Activated CD4-positive, alpha-beta T cell treated with anti-CD3 and anti-CD28 coated beads, Interleukin-2, amount 10 ng/mL, durations not matched to agents 7 days and 5 days (primary cell): ENCODE results near the gene TUSC1. TPM values are rescaled to one million over a fixed set of nuclear protein-coding genes. Genes with fewer than 3 reads are reported as not detected.
A peak's percentile ranks its signal among the peaks of the same experiment; 100 is the strongest.
"Not testable (repeated sequence)": the region's sequence is repeated elsewhere in the genome, so short reads cannot be mapped to it uniquely, and the experiment has no call there.

Source experiments
- CTCF ChIA-PET: fragments of 350-600 bp; sonication (Branson Sonifier 250); formaldehyde crosslinking; loops from one replicate; lab custom pipeline; 2021; ENCODE audit warnings: antibody characterized with exemption; lab: Charles Lee
- POLR2A ChIA-PET: fragments of 350-600 bp; sonication (Branson Sonifier 250); formaldehyde crosslinking; loops from one replicate; lab custom pipeline; 2021; ENCODE audit warnings: antibody characterized with exemption; lab: Charles Lee
- DNase-seq: peaks from one replicate; pipeline ENCODE4 v3.0.0-alpha.2; 2020
- H3K27ac Mint-ChIP-seq: one replicate; pipeline ENCODE4 v1.8.0; 2021; ENCODE audit warnings: mild to moderate bottlenecking, moderate library complexity, mixed read lengths
- H3K27me3 Mint-ChIP-seq: one replicate; pipeline ENCODE4 v1.8.0; 2021; ENCODE audit warnings: mixed read lengths
- H3K36me3 Mint-ChIP-seq: one replicate; pipeline ENCODE4 v1.8.0; 2021; ENCODE audit warnings: low read depth, mixed read lengths
- H3K4me1 Mint-ChIP-seq: one replicate; pipeline ENCODE4 v1.8.0; 2021; ENCODE audit warnings: mixed read lengths
- H3K4me3 Mint-ChIP-seq: one replicate; pipeline ENCODE4 v1.8.0; 2021; ENCODE audit warnings: mild to moderate bottlenecking, moderate library complexity, mixed read lengths
- H3K9me3 Mint-ChIP-seq: one replicate; pipeline ENCODE4 v1.8.0; 2021; ENCODE audit warnings: mixed read lengths
- total RNA-seq, 2 experiments: library from RNA; stranded (reverse); gene quantifications; one replicate each; pipeline ENCODE4 v1.2.3, GENCODE V29; 2021

The TUSC1 gene
- total RNA-seq, 2 experiments from 2014 or later: 0.42 to 0.45 TPM

DNA sequence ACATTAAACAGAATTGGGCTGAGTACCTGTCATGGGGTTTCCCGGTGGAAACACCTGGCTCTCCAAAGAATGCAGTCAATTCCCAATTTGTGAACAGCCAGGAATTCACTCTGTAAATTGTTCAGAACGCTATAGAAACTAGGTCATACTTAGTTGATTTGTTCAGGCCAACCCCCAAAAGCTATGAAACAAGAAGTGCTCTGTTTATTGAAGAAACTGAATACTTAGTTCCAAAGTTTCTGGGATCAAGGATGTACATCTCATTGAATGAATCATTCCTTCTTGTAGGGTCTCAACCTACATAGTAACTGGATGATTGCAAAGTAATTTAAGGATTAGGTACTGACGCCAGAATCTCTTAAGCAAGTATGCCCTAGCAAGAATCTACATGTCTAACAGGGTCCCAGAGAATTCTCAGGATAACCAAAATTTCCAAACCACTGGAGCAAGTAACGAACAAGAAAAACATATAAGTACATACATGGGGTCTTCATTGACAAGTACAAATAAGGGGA, 659 bp upstream of the TUSC1 start:
- Mint-ChIP-seq H3K4me3 (no peak overlapping the region), H3K27ac (no peak overlapping the region), H3K36me3 (no peaks in the 10 kb centered on the region), H3K4me1 (no peaks in the 10 kb centered on the region), H3K9me3 (no peaks in the 10 kb centered on the region), H3K27me3 (peaks cover 12% of the 10 kb centered on the region)
- no peak for DNase-seq
- ChIA-PET CTCF (no interaction called here), POLR2A (no interaction called here)

GRCh38 chr9:25677301-25678146, 720 bp downstream of the TUSC1 start:
- peak overlapping the region; percentile 55 for H3K4me3 Mint-ChIP-seq
- ChIA-PET CTCF (no interaction called here), POLR2A (no interaction called here)
- no peaks in the 10 kb centered on the region for H3K9me3 Mint-ChIP-seq
- H3K36me3 Mint-ChIP-seq: no peaks in the 10 kb centered on the region
- no peak overlapping the region for H3K27ac Mint-ChIP-seq
- peaks cover 12% of the 10 kb centered on the region for H3K27me3 Mint-ChIP-seq
- peak; percentile 7 for DNase-seq
- H3K4me1 Mint-ChIP-seq: no peaks in the 10 kb centered on the region

- H3K4me3 Mint-ChIP-seq, POLR2A ChIA-PET, H3K27ac Mint-ChIP-seq, CTCF ChIA-PET, H3K4me1 Mint-ChIP-seq, DNase-seq, H3K9me3 Mint-ChIP-seq, H3K36me3 Mint-ChIP-seq: not testable (repeated sequence)
- peaks cover 12% of the 10 kb centered on the region for H3K27me3 Mint-ChIP-seq
Measured at GRCh38 chr9:25675858-25676257, 2.4 kb downstream of the TUSC1 start.

DNA sequence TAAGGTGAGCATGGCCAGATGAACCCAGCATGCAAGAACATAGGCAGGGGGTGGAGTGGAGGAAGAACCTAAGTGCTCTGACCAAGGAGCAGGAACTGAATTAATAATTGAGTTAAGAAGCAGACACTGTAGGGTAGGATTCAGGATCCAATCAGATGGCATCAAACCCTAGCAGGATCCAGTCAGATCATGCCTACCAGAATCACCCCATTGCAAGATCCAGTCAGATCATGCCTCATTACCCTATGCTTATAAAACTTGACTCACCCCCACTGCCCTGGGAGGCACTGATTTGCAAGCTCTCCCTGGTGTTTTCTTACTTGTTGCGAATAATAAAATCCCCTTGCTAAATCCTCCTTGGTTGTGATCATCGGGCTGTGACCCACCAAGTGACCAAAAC, 19.7 kb downstream of the TUSC1 start:
- H3K4me1 Mint-ChIP-seq: no peaks in the 10 kb centered on the region
- H3K4me3 Mint-ChIP-seq: no peak overlapping the region
- CTCF ChIA-PET: interaction anchor here (0.8 kb wide), 1 partner anchor 1316 kb away, joined by 8 read pairs; no protein-coding TSS in a partner anchor
- H3K9me3 Mint-ChIP-seq: peaks cover 2% of the 10 kb centered on the region
- POLR2A ChIA-PET: no interaction called here
- H3K36me3 Mint-ChIP-seq: no peaks in the 10 kb centered on the region
- H3K27me3 Mint-ChIP-seq: no peaks in the 10 kb centered on the region
- H3K27ac Mint-ChIP-seq: no peak overlapping the region
- no peak for DNase-seq

DNA sequence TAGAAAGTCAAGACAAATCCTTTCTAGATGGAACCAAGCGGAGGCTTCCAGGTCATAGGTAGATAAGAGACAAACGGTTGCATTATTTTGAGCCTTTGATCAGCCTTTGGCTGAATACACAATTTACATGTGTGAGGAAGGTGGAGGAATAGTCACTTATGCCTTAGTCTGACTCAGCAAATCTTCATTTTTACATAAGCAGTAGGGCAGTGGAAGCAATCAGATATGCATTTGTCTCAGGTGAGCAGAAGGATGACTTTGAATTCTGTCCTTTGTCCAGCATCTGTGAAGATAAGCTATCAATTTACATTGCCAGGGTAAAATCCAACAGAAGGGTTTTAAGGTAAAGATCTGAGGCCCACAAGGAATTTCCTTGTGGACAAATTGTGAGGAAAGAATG, 23.8 kb downstream of the TUSC1 start:
- no peaks in the 10 kb centered on the region for H3K36me3 Mint-ChIP-seq
- H3K4me3 Mint-ChIP-seq: no peak overlapping the region
- ChIA-PET CTCF (no interaction called here), POLR2A (no interaction called here)
- DNase-seq: no peak
- H3K27ac Mint-ChIP-seq: no peak overlapping the region
- peaks cover 2% of the 10 kb centered on the region for H3K9me3 Mint-ChIP-seq
- H3K27me3 Mint-ChIP-seq: no peaks in the 10 kb centered on the region
- H3K4me1 Mint-ChIP-seq: no peaks in the 10 kb centered on the region

DNA sequence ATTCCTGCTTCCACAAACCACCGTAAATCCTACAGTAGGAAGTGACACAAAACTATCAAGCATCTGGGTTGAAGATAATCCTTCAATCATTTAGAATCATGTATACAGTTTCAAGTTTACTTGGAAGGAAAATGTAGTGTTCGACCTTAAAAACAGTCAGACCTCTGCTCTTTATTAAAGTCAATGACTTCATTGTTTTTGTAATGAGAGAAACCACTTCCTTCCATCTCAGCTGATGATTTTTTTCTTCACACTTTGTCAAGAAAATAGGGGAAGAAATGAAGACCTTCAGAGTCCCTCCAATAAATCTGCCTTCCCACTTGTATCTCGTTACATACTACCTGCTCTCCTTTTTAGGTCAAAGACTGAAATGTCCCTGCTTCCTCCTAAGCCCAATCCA, 30.1 kb downstream of the TUSC1 start:
- DNase-seq: no peak
- H3K4me3 Mint-ChIP-seq: no peak overlapping the region
- H3K27ac Mint-ChIP-seq: no peak overlapping the region
- ChIA-PET POLR2A (no interaction called here), CTCF (no interaction called here)
- no peaks in the 10 kb centered on the region for H3K4me1 Mint-ChIP-seq
- H3K27me3 Mint-ChIP-seq: no peaks in the 10 kb centered on the region
- peaks cover 2% of the 10 kb centered on the region for H3K9me3 Mint-ChIP-seq
- H3K36me3 Mint-ChIP-seq: no peaks in the 10 kb centered on the region

- CTCF ChIA-PET: no interaction called here
- H3K4me1 Mint-ChIP-seq: no peaks in the 10 kb centered on the region
- H3K27me3 Mint-ChIP-seq: no peaks in the 10 kb centered on the region
- POLR2A ChIA-PET: no interaction called here
- peaks cover 5% of the 10 kb centered on the region for H3K9me3 Mint-ChIP-seq
- DNase-seq: no peak
- no peak overlapping the region for H3K4me3 Mint-ChIP-seq
- H3K27ac Mint-ChIP-seq: no peak overlapping the region
- no peaks in the 10 kb centered on the region for H3K36me3 Mint-ChIP-seq
Measured at GRCh38 chr9:25636026-25636425, 42.2 kb downstream of the TUSC1 start.

GRCh38 chr9:25629231-25629630, 49.0 kb downstream of the TUSC1 start:
- Mint-ChIP-seq H3K27ac (no peak overlapping the region), H3K36me3 (no peaks in the 10 kb centered on the region), H3K4me1 (no peaks in the 10 kb centered on the region), H3K9me3 (peaks cover 12% of the 10 kb centered on the region), H3K27me3 (no peaks in the 10 kb centered on the region), H3K4me3 (no peak overlapping the region)
- DNase-seq: no peak
- ChIA-PET POLR2A (no interaction called here), CTCF (no interaction called here)
